GM23338 (cell line): ENCODE measurements around the gene FRA10AC1. TPM values are rescaled to one million over a fixed set of nuclear protein-coding genes. Genes with fewer than 3 reads are reported as not detected.

Experiments used
- ATAC-seq: fragments of 200-7000 bp; cut with Tn5 transposase; 3 replicates; pipeline ENCODE4 v1.9.1; 2020
- DNase-seq: peaks from one replicate; pipeline ENCODE4 v3.0.0-alpha.2; 2015; ENCODE audit warnings: low spot score
- H2AFZ ChIP-seq: fragments of 200-600 bp; sonication (generic); 2 replicates; pipeline ENCODE4 v1.8.0; 2016; ENCODE audit warnings: antibody characterized with exemption, mild to moderate bottlenecking, moderate library complexity
- H3F3A ChIP-seq: fragments of 200-600 bp; sonication (generic); replicated peaks from 2 replicates; pipeline ENCODE4 v1.8.0; 2017; ENCODE audit warnings: antibody characterized with exemption, mixed run types, low read depth
- H3K27ac ChIP-seq: fragments of 200-600 bp; sonication (generic); 2 replicates; pipeline ENCODE4 v1.6.1; 2016; ENCODE audit warnings: low read depth
- H3K27me3 ChIP-seq: fragments of 200-600 bp; sonication (generic); 2 replicates; pipeline ENCODE4 v1.8.0; 2016; ENCODE audit warnings: mild to moderate bottlenecking, mixed run types, moderate library complexity; ENCODE audit not compliant: insufficient read depth
- H3K36me3 ChIP-seq: fragments of 200-600 bp; sonication (generic); 2 replicates; pipeline ENCODE4 v1.8.0; 2016; ENCODE audit warnings: mild to moderate bottlenecking; ENCODE audit not compliant: insufficient read depth
- H3K4me1 ChIP-seq: fragments of 200-600 bp; sonication (generic); 2 replicates; pipeline ENCODE4 v1.8.0; 2016; ENCODE audit warnings: mild to moderate bottlenecking, moderate library complexity; ENCODE audit not compliant: insufficient read depth
- H3K4me2 ChIP-seq: fragments of 200-600 bp; sonication (generic); 2 replicates; pipeline ENCODE4 v1.7.1; 2017; ENCODE audit warnings: mixed run types
- H3K4me3 ChIP-seq: fragments of 200-600 bp; sonication (generic); 2 replicates; pipeline ENCODE4 v1.6.1; 2016; ENCODE audit warnings: mixed run types
- H3K79me2 ChIP-seq: fragments of 200-600 bp; sonication (generic); replicated peaks from 2 replicates; pipeline ENCODE4 v1.8.0; 2017; ENCODE audit warnings: mild to moderate bottlenecking; ENCODE audit not compliant: insufficient read depth
- H3K9me2 ChIP-seq: fragments of 200-600 bp; sonication (generic); 2 replicates; pipeline ENCODE4 v1.8.0; 2017; ENCODE audit not compliant: insufficient read depth
- H4K20me1 ChIP-seq: fragments of 200-600 bp; sonication (generic); replicated peaks from 2 replicates; pipeline ENCODE4 v1.8.0; 2017; ENCODE audit warnings: mild to moderate bottlenecking; ENCODE audit not compliant: insufficient read depth
- H3K27ac Mint-ChIP-seq: 2 replicates; pipeline ENCODE4 v1.8.0; 2020; ENCODE audit warnings: inconsistent platforms, mild to moderate bottlenecking, moderate library complexity, mixed read lengths
- H3K27me3 Mint-ChIP-seq: 3 replicates; pipeline ENCODE4 v1.8.0; 2022; ENCODE audit warnings: low read depth, mild to moderate bottlenecking, moderate library complexity, mixed read lengths, inconsistent platforms; ENCODE audit not compliant: insufficient read depth, poor library complexity
- H3K36me3 Mint-ChIP-seq: 3 replicates; pipeline ENCODE4 v1.8.0; 2021; ENCODE audit warnings: low read depth, mild to moderate bottlenecking, inconsistent platforms, moderate library complexity, mixed read lengths
- H3K4me1 Mint-ChIP-seq: 3 replicates; pipeline ENCODE4 v1.8.0; 2020; ENCODE audit warnings: mild to moderate bottlenecking, inconsistent platforms, mixed read lengths
- H3K4me3 Mint-ChIP-seq: 3 replicates; pipeline ENCODE4 v1.8.0; 2021; ENCODE audit warnings: moderate library complexity, mild to moderate bottlenecking, inconsistent platforms, mixed read lengths
- H3K9me3 Mint-ChIP-seq: 3 replicates; pipeline ENCODE4 v1.8.0; 2020; ENCODE audit warnings: moderate library complexity, mild to moderate bottlenecking, inconsistent platforms, mixed read lengths
- CREB1 ChIP-seq: fragments of 250-450 bp; sonication (Bioruptor Pico); IDR thresholded peaks from 2 replicates; pipeline ENCODE4 v1.5.0; 2020; ENCODE audit warnings: low read depth, mild to moderate bottlenecking, moderate library complexity
- CTCF ChIP-seq, 2 experiments: fragments of 200-600 bp in 1 of 2; sonication (generic) in 1 of 2; conservative IDR thresholded peaks; 2 replicates each; pipeline versions ENCODE4 v1.5.1 to v1.6.1; 2016 to 2017; ENCODE audit warnings: antibody characterized with exemption in 2 of 2, low read depth in 2 of 2, mild to moderate bottlenecking in 2 of 2, moderate library complexity in 1 of 2
- EZH2 ChIP-seq: fragments of 200-600 bp; sonication (generic); IDR thresholded peaks from one replicate; pipeline ENCODE4 v1.8.0; 2017; ENCODE audit warnings: antibody characterized with exemption, mild to moderate bottlenecking, low read depth; ENCODE audit not compliant: unreplicated experiment
- EZH2phosphoT487 ChIP-seq: fragments of 200-600 bp; sonication (generic); IDR thresholded peaks from one replicate; pipeline ENCODE4 v1.8.1; 2018; ENCODE audit warnings: antibody characterized with exemption; ENCODE audit not compliant: unreplicated experiment
- JUNB ChIP-seq: IDR thresholded peaks from one replicate; pipeline ENCODE4 v1.6.1; 2016; ENCODE audit warnings: antibody characterized with exemption; ENCODE audit not compliant: unreplicated experiment
- NANOG ChIP-seq: IDR thresholded peaks from 2 replicates; pipeline ENCODE4 v1.6.1; 2016; ENCODE audit warnings: antibody characterized with exemption, borderline replicate concordance
- POLR2AphosphoS5 ChIP-seq: IDR thresholded peaks from 2 replicates; pipeline ENCODE4 v1.6.1; 2016; ENCODE audit warnings: antibody characterized with exemption, low read depth
- STAT1 ChIP-seq: IDR thresholded peaks from one replicate; pipeline ENCODE4 v1.6.1; 2016; ENCODE audit warnings: antibody characterized with exemption; ENCODE audit not compliant: unreplicated experiment
- ZNF114 ChIP-seq: fragments of 250-450 bp; sonication (Bioruptor Pico); IDR thresholded peaks from 2 replicates; pipeline ENCODE4 v1.5.0; 2020; ENCODE audit warnings: mild to moderate bottlenecking, moderate library complexity
- ZNF331 ChIP-seq: fragments of 250-450 bp; sonication (Bioruptor Pico); IDR thresholded peaks from 2 replicates; pipeline ENCODE4 v1.5.0; 2020; ENCODE audit warnings: low read depth, mild to moderate bottlenecking, moderate library complexity
- polyA plus RNA-seq: library from polyadenylated mRNA; unstranded; fragments of >200 nt; fragmentation: Nextera tagmentation; extraction: Ambion mirVana; gene quantifications from 2 replicates; pipeline ENCODE4 v1.2.1, GENCODE V29; 2016
- total RNA-seq: library from RNA; depleted of rRNA; stranded (reverse); fragments of >200 nt; shearing (Covaris generic); gene quantifications from 2 replicates; pipeline ENCODE4 v1.2.3, GENCODE V29; 2014
- TF ChIP-seq, protein P1 (sequence below): IDR thresholded peaks from one replicate; pipeline ENCODE4 v1.6.1; 2018; ENCODE audit warnings: antibody characterized with exemption; ENCODE audit not compliant: unreplicated experiment

Gene FRA10AC1
- total and polyA plus RNA-seq, 2 experiments from 2014 or later = 35.4 to 51.5 TPM

- TF ChIP-seq STAT1 = no peak
- TF ChIP-seq ZNF331 (CRISPR knock-in tag) = no peak
- TF ChIP-seq CTCF (conservative IDR thresholded peaks at IDR 0.05; ENCODE audit: low read depth in 2 of 2) = no peak
- TF ChIP-seq CREB1 (CRISPR knock-in tag) = no peak
- TF ChIP-seq EZH2 = no peak
These were observed 73.5 kb downstream of the FRA10AC1 start (continued) for GRCh38 chr10:93628858-93629257.

DNA sequence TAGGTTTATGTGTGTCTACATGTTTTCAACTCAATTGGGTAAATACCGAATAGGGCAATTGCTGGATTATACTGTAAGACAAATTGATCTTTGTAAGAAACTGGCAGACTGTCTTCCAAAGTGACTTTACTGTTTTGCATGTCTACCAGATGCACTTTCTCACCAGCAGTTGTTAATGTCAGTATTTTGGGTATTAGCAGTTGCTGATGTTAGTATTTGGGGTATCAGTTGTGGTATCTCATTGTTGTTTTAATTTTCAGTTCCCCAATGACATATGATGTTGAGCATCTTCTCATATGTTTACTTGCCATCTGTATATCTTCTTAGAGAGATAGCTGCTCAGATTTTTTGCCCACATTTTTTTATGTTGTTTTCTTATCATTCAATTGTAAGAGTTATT, 79.5 kb downstream of the FRA10AC1 start:
- no peak overlapping the region for H3K27ac Mint-ChIP-seq
- ATAC-seq = no peak

More for the DNA sequence above, 79.5 kb downstream of the FRA10AC1 start:
- Histone ChIP-seq H3K9me2 (no peaks in the 10 kb centered on the region), H3F3A (no peaks in the 10 kb centered on the region), H4K20me1 (no peaks in the 10 kb centered on the region), H3K27ac (no peak overlapping the region), H3K4me1 (no peaks in the 10 kb centered on the region), H3K79me2 (no peaks in the 10 kb centered on the region), H3K4me3 (no peak overlapping the region), H3K36me3 (no peaks in the 10 kb centered on the region), H2AFZ (no peak overlapping the region), H3K4me2 (no peak overlapping the region), H3K27me3 (no peaks in the 10 kb centered on the region)
- Mint-ChIP-seq H3K36me3 (no peaks in the 10 kb centered on the region), H3K4me1 (no peaks in the 10 kb centered on the region), H3K27me3 (no peaks in the 10 kb centered on the region), H3K9me3 (no peaks in the 10 kb centered on the region), H3K4me3 (no peak overlapping the region)
- no peak for TF ChIP-seq STAT1
- no peak for TF ChIP-seq JUNB
- TF ChIP-seq EZH2 = no peak
- TF ChIP-seq NANOG = no peak
- TF ChIP-seq POLR2AphosphoS5 = no peak
- no peak for TF ChIP-seq EZH2phosphoT487
- TF ChIP-seq CTCF (conservative IDR thresholded peaks at IDR 0.05; ENCODE audit: low read depth in 2 of 2) = no peak
- no peak for TF ChIP-seq ZNF114 (CRISPR knock-in tag)
- TF ChIP-seq, protein P1, sequence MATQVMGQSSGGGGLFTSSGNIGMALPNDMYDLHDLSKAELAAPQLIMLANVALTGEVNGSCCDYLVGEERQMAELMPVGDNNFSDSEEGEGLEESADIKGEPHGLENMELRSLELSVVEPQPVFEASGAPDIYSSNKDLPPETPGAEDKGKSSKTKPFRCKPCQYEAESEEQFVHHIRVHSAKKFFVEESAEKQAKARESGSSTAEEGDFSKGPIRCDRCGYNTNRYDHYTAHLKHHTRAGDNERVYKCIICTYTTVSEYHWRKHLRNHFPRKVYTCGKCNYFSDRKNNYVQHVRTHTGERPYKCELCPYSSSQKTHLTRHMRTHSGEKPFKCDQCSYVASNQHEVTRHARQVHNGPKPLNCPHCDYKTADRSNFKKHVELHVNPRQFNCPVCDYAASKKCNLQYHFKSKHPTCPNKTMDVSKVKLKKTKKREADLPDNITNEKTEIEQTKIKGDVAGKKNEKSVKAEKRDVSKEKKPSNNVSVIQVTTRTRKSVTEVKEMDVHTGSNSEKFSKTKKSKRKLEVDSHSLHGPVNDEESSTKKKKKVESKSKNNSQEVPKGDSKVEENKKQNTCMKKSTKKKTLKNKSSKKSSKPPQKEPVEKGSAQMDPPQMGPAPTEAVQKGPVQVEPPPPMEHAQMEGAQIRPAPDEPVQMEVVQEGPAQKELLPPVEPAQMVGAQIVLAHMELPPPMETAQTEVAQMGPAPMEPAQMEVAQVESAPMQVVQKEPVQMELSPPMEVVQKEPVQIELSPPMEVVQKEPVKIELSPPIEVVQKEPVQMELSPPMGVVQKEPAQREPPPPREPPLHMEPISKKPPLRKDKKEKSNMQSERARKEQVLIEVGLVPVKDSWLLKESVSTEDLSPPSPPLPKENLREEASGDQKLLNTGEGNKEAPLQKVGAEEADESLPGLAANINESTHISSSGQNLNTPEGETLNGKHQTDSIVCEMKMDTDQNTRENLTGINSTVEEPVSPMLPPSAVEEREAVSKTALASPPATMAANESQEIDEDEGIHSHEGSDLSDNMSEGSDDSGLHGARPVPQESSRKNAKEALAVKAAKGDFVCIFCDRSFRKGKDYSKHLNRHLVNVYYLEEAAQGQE = no peak
- no peak for DNase-seq
